HS-27A (cell line): ENCODE results near the gene ADAMTS12.
"Not testable (repeated sequence)": the region's sequence is repeated elsewhere in the genome, so short reads cannot be mapped to it uniquely, and the experiment has no call there.

Source experiments
- DNase-seq: peaks from one replicate; pipeline ENCODE4 v3.0.0-alpha.2; 2012; ENCODE audit warnings: low read depth, missing footprints

Gene ADAMTS12

GRCh38 chr5:33582417-33582816, 309.4 kb downstream of the ADAMTS12 start:
- no peak for DNase-seq

GRCh38 chr5:33579789-33580188, 312.0 kb downstream of the ADAMTS12 start:
- no peak for DNase-seq

GRCh38 chr5:33579152-33579551, 312.6 kb downstream of the ADAMTS12 start:
- no peak for DNase-seq

- no peak for DNase-seq
Measured at GRCh38 chr5:33576726-33577590, 314.8 kb downstream of the ADAMTS12 start.

GRCh38 chr5:33565324-33565723, 326.5 kb downstream of the ADAMTS12 start:
- no peak for DNase-seq

GRCh38 chr5:33563983-33564908, 327.5 kb downstream of the ADAMTS12 start:
- DNase-seq = no peak

- no peak for DNase-seq
Measured at GRCh38 chr5:33563530-33563929, 328.3 kb downstream of the ADAMTS12 start.

- DNase-seq = no peak
Measured at GRCh38 chr5:33558489-33558888, 333.3 kb downstream of the ADAMTS12 start.

GRCh38 chr5:33557605-33558004, 334.2 kb downstream of the ADAMTS12 start:
- DNase-seq = no peak

GRCh38 chr5:33556330-33557328, 335.2 kb downstream of the ADAMTS12 start:
- no peak for DNase-seq

GRCh38 chr5:33549982-33550567, 341.7 kb downstream of the ADAMTS12 start:
- DNase-seq = no peak

GRCh38 chr5:33539790-33540189, 352.0 kb downstream of the ADAMTS12 start:
- not testable (repeated sequence) for DNase-seq

GRCh38 chr5:33539212-33539611, 352.6 kb downstream of the ADAMTS12 start:
- no peak for DNase-seq

- DNase-seq = no peak
Measured at GRCh38 chr5:33538201-33538600, 353.6 kb downstream of the ADAMTS12 start.

- DNase-seq = no peak
Measured at GRCh38 chr5:33537240-33537639, 354.6 kb downstream of the ADAMTS12 start.

GRCh38 chr5:33536802-33537201, 355.0 kb downstream of the ADAMTS12 start:
- DNase-seq = no peak

- no peak for DNase-seq
Measured at GRCh38 chr5:33531824-33532223, 360.0 kb downstream of the ADAMTS12 start.

- no peak for DNase-seq
Measured at GRCh38 chr5:33531037-33531298, 360.8 kb downstream of the ADAMTS12 start.

GRCh38 chr5:33530183-33531036, 361.4 kb downstream of the ADAMTS12 start:
- no peak for DNase-seq

GRCh38 chr5:33527696-33528095, 364.1 kb downstream of the ADAMTS12 start:
- DNase-seq = no peak

- DNase-seq = no peak
Measured at GRCh38 chr5:33526755-33527154, 365.0 kb downstream of the ADAMTS12 start.
